NK-92 treated with Interleukin-12 subunit alpha and Interleukin-12 subunit beta, amount 100 ng/mL, for 24 hours (cell line): ENCODE measurements around the gene MEAF6.
A peak's percentile ranks its signal among the peaks of the same experiment; 100 is the strongest.

Experiments
- DNase-seq: peaks from one replicate; lab custom pipeline; 2025; lab: John Stamatoyannopoulos, UW

Gene MEAF6

DNA sequence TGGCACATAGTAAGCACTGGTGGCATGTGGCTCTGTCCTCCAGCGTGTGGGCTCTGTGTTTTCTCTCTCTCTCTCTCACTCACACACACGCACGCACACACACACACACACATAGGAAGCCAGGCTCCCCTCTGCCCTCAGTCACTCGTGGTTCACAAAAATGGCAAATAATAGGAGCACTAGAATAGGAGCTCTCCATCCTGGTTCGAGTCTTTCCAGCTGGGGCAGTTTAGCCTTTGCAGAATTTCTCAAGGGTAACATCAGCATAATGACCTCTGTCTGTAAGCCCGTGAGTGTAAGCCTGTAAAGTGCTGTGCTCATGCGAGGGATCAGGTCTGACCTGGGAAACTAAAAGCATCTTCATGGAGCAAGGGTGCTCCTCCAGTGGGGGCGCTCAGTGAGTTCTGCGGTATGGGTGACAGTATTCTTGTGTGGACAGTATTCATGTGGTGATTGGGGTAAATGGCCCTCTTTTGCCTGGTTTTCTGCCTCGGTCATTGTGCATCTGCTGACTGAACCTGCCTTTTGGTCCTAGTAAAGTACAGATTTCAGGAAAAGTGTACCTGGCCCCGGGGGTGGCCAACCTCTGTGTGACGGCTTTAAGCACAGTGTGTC, 41.0 kb downstream of the MEAF6 start:
- peak; percentile 34 for DNase-seq

DNA sequence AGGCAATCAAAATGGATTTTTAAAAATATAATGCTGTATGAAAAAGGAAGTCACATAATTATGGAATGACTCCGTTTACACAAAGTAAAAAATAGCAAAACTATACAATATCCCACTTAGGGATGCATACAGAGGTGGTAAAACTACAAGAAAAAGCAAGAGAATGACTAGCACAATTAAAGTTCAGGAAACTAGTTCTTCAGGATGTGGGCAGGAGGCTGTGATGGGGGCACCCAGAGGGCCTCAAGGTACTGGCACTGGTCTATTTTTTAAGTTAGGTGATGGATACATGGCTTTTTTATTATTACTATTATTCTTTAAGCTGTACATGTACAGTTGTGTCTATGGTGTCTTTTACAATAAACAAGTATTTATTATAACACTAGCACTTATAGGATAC, 41.6 kb downstream of the MEAF6 start:
- no peak for DNase-seq

DNA sequence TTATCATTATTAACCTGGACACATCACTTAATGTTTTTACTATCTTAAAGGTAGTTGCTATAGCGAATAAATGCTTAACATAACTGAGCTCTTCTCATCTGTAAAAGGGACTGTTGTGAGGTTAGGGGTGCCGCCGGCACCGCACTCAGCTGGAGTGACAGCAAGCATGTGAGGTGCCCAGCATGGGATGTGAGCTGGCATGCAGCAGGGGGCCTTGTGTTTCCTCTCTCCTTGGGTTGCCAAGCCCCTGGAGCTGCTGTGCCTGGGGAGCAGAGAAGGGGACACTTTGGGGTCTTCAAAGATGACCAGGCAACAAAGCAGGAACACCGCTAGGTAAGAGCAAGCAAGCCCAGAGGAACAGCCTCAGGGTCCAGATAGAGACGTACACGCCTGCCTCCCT, 42.3 kb downstream of the MEAF6 start:
- no peak for DNase-seq

DNA sequence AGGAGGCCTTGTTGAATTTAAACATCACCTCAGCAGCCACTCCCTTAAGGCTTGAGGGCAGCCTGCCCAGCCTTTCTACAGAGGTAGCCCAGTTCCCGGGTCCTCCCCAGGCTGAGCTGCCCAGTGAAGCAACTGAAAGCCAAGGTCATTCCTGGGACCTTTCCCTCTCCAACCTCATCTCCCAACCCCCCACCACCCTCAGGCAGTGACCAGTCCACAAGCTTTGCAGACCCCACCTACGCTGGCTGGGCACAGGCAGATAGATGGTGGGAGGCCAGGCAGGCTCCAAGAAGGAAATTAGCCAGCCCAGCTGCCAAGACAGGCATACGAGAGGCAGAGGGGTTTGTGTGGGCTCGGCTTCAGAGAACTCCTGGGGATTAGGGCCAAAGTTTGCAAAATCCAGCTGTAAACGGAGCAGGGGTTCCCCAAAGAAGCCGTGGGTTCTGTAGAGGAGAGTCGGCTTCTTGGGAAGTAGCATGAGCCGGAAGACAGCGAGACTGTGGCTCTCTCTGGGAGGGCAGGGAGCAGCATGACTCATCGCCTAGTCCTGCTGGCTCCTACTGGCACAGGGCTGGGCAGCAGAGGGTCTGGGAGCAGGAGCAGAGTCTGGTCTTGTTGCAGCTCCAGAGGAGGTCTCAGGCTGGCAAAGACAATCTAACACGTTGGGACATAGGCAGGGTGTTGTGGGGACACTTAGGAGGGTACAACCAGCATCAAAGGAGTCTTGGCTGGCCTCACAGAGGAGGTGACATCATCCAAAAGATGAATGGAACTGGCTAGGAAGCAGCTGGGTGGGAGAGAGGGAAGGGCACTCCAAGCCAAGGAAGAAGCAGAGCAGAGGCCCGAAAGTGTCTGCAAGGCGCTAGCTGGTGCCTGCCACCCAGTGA, 43.0 kb downstream of the MEAF6 start:
- DNase-seq: no peak

DNA sequence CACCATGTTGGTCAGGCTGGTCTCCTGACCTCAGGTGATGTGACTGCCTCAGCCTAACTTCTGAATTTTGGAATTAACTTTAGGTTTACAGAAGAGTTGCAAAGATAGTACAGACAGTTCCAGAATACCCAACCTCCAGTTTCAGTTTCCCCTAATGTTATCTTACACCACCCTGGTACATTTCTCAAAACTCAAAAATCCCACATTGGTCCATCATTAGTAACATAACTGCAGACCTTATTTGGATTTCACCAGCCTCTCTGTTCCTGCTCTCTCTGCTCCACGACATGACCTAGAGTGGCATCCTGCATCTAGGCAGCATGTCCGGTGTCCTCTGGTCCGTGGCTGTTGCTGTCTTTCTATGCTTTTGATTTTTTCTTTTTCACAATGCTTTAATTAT, 45.2 kb downstream of the MEAF6 start:
- DNase-seq: no peak

DNA sequence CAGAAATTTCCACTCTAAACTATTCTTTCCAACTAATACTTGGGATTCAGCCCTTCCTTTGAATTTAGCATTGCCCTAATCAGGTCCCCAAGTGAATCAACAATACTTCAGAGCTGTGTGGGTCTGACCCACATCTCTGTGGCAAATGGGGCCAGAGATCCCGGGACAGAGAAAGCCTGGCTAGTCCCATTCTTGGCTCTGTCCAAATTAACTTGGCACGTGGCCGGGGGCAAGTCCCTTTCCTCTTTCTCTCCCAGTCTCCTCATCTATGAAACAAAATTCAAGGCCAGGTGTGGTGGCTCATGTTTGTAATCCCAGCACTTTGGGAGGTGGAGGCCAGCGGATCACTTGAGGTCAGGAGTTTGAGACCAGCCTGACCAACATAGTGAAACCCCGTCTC, 46.5 kb downstream of the MEAF6 start:
- no peak for DNase-seq

DNA sequence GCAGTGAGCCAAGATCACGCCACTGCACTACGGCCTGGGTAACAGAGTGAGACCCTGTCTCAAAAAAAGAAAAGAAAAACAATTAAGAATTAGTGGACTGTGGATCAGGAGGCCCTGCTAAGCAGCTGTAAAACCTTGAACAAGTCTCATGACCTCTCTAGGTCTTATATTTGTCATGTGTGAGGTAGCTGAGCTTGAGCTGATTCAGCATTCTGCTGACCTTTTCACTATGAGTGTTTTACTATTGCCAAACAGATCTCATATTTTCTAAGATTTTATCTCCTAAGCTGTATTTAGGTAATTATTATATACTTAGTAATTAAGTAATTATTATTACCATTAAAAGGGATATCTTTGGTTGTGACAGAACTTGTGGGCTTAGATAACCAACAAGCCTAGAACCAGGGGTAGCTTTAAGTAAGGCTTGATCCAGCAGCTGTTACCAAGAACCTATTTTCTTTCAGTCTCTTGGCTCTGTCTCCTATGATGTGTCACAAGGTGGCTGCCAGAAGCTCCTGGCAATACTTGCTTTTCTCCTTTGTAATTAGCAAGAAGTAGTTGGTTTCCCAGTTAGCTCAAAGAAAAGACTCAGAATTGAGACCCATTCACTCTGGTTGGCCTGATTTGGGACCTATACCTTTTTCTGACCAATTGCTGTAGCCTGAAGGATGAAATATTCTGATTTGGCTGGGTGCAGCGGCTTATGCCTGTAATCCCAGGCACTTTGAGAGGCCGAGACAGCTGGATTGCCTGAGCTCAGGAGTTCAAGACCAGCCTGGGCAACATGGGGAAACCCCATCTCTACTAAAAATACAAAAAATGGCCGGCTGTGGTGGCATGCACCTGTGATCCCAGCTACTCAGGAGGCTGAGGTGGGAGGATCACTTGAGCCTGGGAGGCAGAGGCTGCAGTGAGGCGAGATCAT, 48.7 kb downstream of the MEAF6 start:
- no peak for DNase-seq

DNA sequence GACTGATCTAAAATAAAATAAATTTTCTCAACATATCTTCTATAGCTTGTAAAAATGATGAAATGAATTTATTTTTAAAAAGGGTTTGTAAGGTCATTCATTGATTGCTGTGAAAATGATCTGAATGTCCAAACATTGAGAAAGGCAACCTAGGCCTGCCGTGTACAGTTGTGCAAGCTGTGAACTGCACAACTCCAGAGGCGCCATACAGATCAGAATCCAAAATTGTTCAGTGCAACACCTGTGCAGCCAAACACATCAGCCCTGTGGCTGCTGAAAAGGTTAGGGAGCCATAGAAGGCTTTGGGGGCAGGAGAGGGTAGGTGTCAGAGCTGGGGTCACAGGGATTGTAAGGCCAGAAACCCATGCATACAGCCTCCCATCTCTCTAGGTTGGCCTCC, 50.1 kb downstream of the MEAF6 start:
- no peak for DNase-seq

DNA sequence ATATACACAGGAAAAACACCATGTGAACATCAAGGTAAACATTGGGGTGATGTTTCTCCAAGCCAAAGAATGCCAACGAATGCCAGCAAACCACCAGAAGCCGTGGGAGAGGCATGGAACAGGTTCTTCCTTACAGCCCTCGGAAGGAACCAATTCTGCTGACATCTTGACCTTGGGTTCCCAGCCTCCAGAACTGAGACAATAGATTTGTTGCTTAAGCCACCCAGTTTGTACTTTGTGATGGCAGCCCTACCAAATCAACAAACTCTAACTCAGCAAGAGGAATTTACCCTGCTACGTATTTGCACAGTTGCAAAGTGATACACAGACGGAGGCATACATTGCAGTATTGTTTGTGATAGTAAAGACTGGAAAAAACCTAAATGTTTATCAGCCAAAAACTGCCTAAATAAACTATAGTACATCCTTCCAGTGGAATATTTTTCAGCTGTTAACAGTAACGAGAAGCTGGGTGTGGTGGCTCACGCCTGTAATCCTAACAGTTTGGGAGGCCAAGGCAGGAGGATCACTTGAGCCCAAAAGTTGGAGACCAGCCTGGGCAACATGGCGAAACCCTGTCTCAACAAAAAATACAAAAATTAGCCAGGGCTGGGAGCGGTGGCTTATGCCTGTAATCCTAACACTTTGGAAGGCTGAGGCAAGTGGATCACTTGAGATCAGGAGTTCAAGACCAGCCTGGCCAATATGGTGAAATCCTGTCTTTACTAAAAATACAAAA, 52.7 kb downstream of the MEAF6 start:
- no peak for DNase-seq

DNA sequence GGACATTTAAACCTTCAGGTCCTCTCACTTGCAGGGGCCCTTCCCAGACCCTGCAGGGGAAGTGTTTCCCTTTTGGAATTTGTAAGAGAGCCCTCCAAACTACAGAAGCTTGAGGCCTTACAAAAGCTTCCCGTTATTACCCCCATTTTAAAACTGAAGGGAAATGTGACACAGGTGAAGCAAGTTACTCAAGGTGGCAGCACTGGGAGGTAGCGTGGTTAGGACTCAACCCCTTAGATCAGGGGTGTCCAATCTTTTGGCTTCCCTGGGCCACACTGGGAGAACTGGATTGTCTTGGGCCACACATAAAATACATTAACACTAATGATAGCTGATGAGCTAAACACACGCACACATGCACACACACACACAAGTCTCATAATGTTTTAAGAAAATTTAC, 56.0 kb downstream of the MEAF6 start:
- DNase-seq: no peak

DNA sequence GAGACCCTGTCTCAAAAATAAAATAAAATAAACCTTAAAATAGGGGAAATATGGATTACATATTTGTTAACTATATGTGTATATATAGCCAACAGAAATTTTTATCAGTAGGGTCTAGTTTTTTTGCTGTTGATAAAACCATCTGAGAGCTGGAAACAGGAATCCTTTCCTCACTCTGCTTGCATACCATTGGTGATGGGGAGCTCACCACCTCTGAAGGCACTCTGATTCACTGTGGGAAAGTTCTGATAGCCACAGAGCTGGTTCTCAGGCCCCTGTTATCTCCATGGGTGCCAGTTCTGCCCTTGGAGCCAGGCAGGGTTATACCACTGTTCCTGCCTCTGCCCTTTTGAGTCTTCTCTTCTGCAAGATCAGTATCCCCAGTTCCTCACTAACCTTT, 58.0 kb downstream of the MEAF6 start:
- DNase-seq: no peak

DNA sequence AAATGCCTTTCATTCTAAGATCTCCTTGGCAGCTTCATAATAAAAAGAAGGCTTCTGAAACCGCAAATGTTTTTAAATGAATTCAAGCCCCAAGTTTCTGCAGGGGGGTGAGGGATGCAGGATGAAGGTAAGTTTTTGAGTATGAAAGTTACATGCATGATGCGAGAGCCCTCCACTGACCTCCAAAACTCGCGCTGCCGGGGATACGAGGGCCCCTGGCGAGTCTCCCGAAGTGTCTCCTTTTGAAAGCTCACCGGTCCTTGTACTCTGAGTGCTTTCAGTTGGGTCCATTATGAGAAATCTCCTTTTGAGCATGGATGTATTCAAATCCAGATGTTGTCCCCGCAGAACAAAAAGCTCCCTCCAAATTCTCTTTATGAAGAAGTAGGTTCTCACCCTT, 59.0 kb downstream of the MEAF6 start:
- no peak for DNase-seq

DNA sequence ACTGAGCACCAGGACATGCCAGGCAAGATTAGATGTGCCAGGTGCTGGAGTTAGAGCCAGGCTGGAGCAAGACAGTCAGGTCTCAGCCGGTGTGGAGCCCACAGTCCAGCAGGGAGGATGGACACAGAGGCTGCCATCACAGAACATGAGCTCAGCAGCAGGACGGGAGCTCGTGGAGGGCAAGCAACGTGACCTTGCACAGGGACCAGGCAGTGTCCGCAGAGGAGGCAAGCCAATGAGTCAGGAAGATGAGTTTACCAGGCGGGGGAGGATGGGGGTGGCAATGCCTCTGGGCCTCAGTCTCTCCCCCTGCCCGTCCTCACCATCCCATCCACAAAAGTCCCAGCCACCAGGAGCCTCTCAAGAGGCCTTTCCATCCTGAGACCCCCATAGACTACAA, 60.9 kb downstream of the MEAF6 start:
- DNase-seq: no peak

DNA sequence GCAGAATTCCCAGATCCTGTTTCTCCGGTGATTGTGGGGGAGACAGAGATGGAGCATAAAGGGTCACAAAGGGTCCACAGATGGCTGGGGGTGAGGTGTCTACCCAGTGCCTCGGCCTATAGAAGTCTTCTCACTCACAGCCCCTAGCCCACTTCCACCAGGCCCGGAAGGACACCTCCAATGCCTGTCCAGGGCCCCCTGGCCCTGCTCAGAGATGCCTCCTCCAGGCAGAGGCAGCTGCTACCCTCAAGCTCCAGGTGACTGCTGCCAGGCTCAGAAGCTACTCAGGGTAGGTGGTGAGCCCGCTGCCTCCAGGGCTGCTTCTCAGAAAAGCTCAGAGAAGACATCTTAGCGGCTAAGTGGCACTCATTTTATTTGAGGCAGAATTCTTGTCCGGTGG, 62.1 kb downstream of the MEAF6 start:
- DNase-seq: no peak

DNA sequence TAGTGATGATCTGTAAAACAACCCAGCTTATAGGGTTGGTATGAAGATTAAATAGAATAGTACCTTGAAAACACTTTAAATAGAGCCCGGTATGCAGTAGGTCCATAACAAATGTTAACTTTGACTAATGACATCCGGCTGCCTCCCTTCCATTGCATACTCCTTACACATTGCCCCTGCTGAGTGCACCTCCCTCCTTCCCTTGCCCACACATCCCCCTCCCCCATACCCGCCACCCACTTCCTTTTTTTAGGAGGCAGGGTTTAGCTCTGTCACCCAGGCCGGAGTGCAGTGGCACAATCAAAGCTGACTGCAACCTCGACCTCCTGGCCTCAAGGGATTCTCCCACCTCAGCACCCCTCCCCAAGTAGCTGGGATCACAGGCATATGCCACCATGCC, 64.6 kb downstream of the MEAF6 start:
- no peak for DNase-seq

DNA sequence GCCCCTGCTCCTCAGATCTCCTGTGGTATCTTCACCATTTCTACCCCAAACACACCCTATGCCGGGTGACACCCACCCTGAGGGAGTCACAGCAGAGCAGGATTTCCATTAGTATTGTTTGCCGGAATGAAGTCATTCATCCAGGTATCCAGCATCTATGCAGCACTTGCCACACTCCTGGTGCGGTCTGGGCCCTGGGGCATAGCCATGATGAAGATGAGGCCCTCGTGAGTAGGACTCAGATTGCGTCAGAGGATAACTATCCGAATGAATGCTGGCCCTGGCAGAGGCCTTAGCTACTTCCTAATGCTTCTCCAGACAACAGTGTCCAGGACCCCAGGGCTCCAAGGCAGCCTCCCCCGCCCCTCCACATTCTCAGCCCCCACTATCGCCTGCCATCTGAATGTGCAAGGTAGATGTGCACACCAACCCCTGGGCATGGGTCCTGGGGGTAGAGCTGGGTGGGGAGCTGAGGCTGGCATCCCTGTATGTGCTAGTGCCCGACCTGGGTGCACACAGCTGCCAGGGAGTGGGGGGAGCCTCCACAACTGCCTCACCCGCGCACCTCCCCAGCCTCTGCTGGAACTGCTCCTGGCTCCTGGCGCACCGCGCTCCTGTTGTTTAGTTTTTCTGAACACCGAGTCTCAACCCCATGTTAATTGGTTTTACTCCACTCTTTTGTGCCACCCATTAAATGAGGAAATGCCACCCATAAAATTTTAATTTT, 65.7 kb downstream of the MEAF6 start:
- no peak for DNase-seq

DNA sequence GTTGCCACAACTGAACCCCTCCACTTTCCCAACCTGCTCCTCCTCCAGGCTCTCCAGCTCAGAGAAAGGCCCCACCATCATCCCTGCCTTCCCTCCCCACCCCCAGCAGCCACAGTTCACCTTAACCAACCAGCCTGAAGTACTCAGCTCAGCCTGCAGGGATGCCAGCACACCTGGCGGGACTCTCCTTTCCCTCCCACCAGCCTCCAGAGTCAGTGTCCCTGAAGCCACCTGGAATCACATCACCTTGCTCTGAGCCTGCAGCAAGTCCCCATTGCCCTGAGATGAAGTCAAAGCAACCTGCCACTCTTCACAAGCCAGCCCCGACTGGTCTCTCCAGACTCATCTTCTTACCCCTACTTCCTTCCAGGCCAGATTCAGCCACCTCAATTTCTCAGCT, 66.4 kb downstream of the MEAF6 start:
- DNase-seq: no peak

DNA sequence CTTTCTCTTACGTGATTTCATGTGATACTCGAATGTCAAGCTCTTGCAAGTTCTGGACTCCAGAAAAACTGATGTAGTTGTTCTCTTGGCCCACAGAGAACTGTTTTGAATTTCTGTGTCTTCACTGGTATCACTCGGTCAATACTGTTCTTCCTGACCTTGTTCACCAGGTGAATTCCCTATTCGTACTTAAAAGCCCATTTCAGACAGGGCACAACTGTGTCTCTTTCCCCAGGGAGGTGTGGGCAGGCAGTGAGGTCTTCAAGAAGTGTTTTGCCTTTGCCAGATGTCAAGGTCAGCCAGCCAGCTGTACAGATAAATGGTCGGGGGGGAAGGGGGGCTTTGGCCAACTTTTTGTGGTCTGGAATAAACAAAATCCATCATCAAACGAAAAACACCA, 67.7 kb downstream of the MEAF6 start:
- DNase-seq: no peak

DNA sequence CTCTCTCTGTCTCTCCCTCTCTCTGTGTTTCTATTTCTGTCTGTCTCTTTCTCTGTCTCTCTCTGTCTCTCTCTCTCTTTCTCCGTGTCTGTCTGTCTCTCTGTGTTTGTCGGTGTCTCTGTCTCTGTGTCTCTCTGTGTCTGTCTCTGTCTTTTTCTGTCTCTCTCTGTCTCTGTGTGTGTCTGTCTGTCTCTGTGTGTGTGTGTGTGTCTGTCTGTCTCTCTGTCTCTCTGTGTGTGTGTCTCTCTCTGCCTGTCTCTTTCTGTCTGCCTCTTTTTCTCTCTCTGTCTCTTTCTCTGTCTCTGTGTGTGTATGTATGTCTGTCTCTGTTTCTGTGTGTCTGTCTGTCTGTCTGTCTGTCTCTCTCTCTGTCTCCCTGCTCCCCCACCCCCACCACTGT, 71.9 kb downstream of the MEAF6 start:
- no peak for DNase-seq
